ENCODE measurements around the gene SLC10A7. TPM values are rescaled to one million over a fixed set of nuclear protein-coding genes. Genes with fewer than 3 reads are reported as not detected.
A peak's percentile ranks its signal among the peaks of the same experiment; 100 is the strongest.

The SLC10A7 gene
- total and polyA plus RNA-seq, 10 of the 15 experiments (the other 5 are each of a cell fraction or from before 2014, with no cell fraction given), result 4.6 to 23.7 (median 15.6) TPM

DNA sequence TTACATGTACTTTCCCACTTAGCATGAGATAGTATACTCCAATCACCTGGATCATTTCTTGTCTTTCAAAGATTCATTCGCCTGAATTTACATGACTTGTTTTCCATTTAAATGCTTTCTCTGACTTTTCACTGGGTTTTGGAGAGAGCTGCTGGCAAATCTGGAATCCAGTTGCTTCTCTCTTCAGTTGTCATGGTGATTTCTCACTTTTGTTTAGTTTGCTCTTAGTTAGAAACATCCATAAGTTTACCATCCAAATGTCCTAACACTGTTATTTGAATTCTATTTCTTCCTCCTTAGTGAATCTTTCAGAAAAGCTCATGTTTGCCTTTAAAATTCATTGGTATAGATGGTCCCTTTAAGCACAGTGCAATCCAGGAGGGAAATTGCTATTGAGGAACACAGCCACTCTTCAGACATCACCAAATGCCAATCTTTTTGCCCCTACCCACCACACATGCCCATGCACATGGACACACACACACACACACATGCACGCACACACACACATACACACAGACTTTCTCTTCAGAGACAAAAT lies 255.7 kb downstream of the SLC10A7 start:
- ChIA-PET CTCF (interaction anchor here (1.1 kb wide), 1 partner anchor 71 kb away, joined by 4 read pairs; no protein-coding TSS in a partner anchor), RAD21 (ENCODE audit: unreplicated experiment) (interaction anchor here (0.7 kb wide), 1 partner anchor 10 kb away, joined by 3 read pairs; no protein-coding TSS in a partner anchor), POLR2A (interaction anchor here (1.1 kb wide), 1 partner anchor 153 kb away, joined by 3 read pairs; no protein-coding TSS in a partner anchor), SMC1A (ENCODE audit: uncharacterized antibody, unreplicated experiment) (interaction anchor here (0.8 to 4.7 kb wide), 2 partner anchors 9 to 12 kb away, joined by 3 to 24 read pairs; no protein-coding TSS in a partner anchor)
- Histone ChIP-seq H3K27me3 (replicated peaks in 1 of 2; ENCODE audit: control insufficient read depth in 2 of 2, insufficient read depth in 2 of 2, low read length in 1 of 2) (no peaks in the 10 kb centered on the region), H3K4me1 (ENCODE audit: control insufficient read depth, insufficient read depth, low read length) (peaks cover 28% of the 10 kb centered on the region), H3K9ac (ENCODE audit: control insufficient read depth, insufficient read depth, low read length) (no peak overlapping the region), H3K79me2 (ENCODE audit: control insufficient read depth, insufficient read depth, low read length) (no peaks in the 10 kb centered on the region), H3K4me3 (no peak overlapping the region), H3K4me2 (ENCODE audit: control insufficient read depth, insufficient read depth) (no peak overlapping the region), H3K36me3 (ENCODE audit: control insufficient read depth in 2 of 2, insufficient read depth in 2 of 2, low read length in 1 of 2) (peaks cover 0 to 4% of the 10 kb centered on the region in 2 experiments; a peak in 1 of 4 replicates), H3K27ac (ENCODE audit: control insufficient read depth, insufficient read depth) (no peak overlapping the region), H4K20me1 (ENCODE audit: control insufficient read depth, insufficient read depth) (no peaks in the 10 kb centered on the region), H2AFZ (ENCODE audit: control insufficient read depth, low read depth, low read length) (no peak overlapping the region), H3K9me3 (replicated peaks; ENCODE audit: control insufficient read depth, insufficient read depth, low read length) (no peaks in the 10 kb centered on the region)
- no TSS peak for BruUV-seq (replicated peaks)
- in situ Hi-C loops (cut with MboI) (no loop called here), intact Hi-C loops (cut with micrococcal nuclease; ENCODE audit: unreplicated experiment) (no loop called here)
- ATAC-seq (no peak), FAIRE-seq (no peak), DNase-seq (ENCODE audit: low read depth, low spot score) (no peak)
- WGBS (ENCODE audit: insufficient coverage, insufficient replicate concordance, low lambda C conversion rate, missing lambda C conversion rate), result 97% methylated on average over 2 of the region's 2 CpGs
- TF ChIP-seq HDGF (IDR thresholded peaks at IDR 0.05), result 0 out of 2 replicates have a peak, but pooled peaks have one; percentile 36
- TF ChIP-seq IKZF2 (IDR thresholded peaks at IDR 0.05), result no peak

DNA sequence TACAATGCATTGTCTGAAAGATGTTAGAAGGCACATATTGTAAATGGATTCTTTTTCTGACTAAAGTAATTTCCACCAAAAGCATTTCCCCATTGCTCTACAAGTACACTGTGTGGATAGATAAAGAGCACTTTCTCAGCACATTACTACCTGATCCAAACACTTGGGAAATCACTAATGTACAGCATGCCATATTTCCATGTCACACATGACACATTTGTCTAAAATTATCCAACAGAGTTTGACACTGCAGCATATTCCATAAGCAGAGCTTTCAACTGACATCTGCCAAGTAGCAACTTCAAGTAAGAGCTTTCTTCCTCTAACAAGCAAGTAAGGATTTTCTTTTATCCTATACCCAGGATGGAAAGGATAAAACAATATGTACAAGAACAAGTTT lies 257.9 kb downstream of the SLC10A7 start:
- ChIA-PET POLR2A (interaction anchor here (1.1 kb wide), 1 partner anchor 18 kb away, joined by 3 read pairs; no protein-coding TSS in a partner anchor), RAD21 (ENCODE audit: unreplicated experiment) (interaction anchor here (0.9 to 1.2 kb wide), 3 partner anchors 9 to 19 kb away, joined by 3 to 4 read pairs (median 4); no protein-coding TSS in a partner anchor), SMC1A (ENCODE audit: uncharacterized antibody, unreplicated experiment) (interaction anchor here (0.9 to 4.7 kb wide), 7 partner anchors 10 to 83 kb away, joined by 3 to 24 read pairs (median 4); no protein-coding TSS in a partner anchor), CTCF (interaction anchor here (1.0 to 2.4 kb wide), 6 partner anchors 9 to 21 kb away, joined by 3 to 9 read pairs (median 4); no protein-coding TSS in a partner anchor)
- Histone ChIP-seq H3K4me2 (ENCODE audit: control insufficient read depth, insufficient read depth) (no peak overlapping the region), H3K27me3 (replicated peaks in 1 of 2; ENCODE audit: control insufficient read depth in 2 of 2, insufficient read depth in 2 of 2, low read length in 1 of 2) (no peaks in the 10 kb centered on the region), H3K9ac (ENCODE audit: control insufficient read depth, insufficient read depth, low read length) (no peak overlapping the region), H2AFZ (ENCODE audit: control insufficient read depth, low read depth, low read length) (no peak overlapping the region), H4K20me1 (ENCODE audit: control insufficient read depth, insufficient read depth) (no peaks in the 10 kb centered on the region), H3K36me3 (ENCODE audit: control insufficient read depth in 2 of 2, insufficient read depth in 2 of 2, low read length in 1 of 2) (peaks cover 0 to 4% of the 10 kb centered on the region in 2 experiments; a peak in 1 of 4 replicates), H3K4me3 (no peak overlapping the region), H3K9me3 (replicated peaks; ENCODE audit: control insufficient read depth, insufficient read depth, low read length) (no peaks in the 10 kb centered on the region), H3K4me1 (ENCODE audit: control insufficient read depth, insufficient read depth, low read length) (peaks cover 14% of the 10 kb centered on the region), H3K79me2 (ENCODE audit: control insufficient read depth, insufficient read depth, low read length) (no peaks in the 10 kb centered on the region), H3K27ac (ENCODE audit: control insufficient read depth, insufficient read depth) (no peak overlapping the region)
- intact Hi-C loops (cut with micrococcal nuclease; ENCODE audit: unreplicated experiment), result no loop called here
- FAIRE-seq, result no peak
- no peak for ATAC-seq
- no TSS peak for BruUV-seq (replicated peaks)
- in situ Hi-C loops (cut with MboI), result no loop called here
- DNase-seq (ENCODE audit: low read depth, low spot score), result no peak
- TF ChIP-seq STAT1 (conservative IDR thresholded peaks at IDR 0.05) (no peak), MYB (IDR thresholded peaks at IDR 0.05; ENCODE audit: borderline replicate concordance, low read depth, low read length) (no peak), MAX (IDR thresholded peaks at IDR 0.05; ENCODE audit: low read depth, low read length) (no peak), ZBTB40 (IDR thresholded peaks at IDR 0.05; ENCODE audit: borderline replicate concordance) (no peak), FOXM1 (IDR thresholded peaks at IDR 0.05; ENCODE audit: low read depth, low read length) (no peak), WRNIP1 (IDR thresholded peaks at IDR 0.05; ENCODE audit: borderline replicate concordance, low read depth, low read length) (no peak), HDAC2 (IDR thresholded peaks at IDR 0.05) (no peak), SRF (IDR thresholded peaks at IDR 0.05; ENCODE audit: low read depth in 2 of 2, low read length in 2 of 2) (no peak)
- TF ChIP-seq, protein P1, sequence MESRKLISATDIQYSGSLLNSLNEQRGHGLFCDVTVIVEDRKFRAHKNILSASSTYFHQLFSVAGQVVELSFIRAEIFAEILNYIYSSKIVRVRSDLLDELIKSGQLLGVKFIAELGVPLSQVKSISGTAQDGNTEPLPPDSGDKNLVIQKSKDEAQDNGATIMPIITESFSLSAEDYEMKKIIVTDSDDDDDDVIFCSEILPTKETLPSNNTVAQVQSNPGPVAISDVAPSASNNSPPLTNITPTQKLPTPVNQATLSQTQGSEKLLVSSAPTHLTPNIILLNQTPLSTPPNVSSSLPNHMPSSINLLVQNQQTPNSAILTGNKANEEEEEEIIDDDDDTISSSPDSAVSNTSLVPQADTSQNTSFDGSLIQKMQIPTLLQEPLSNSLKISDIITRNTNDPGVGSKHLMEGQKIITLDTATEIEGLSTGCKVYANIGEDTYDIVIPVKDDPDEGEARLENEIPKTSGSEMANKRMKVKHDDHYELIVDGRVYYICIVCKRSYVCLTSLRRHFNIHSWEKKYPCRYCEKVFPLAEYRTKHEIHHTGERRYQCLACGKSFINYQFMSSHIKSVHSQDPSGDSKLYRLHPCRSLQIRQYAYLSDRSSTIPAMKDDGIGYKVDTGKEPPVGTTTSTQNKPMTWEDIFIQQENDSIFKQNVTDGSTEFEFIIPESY (IDR thresholded peaks at IDR 0.05), result no peak
